ENCODE results near the gene CDON. TPM values are rescaled to one million over a fixed set of nuclear protein-coding genes. Genes with fewer than 3 reads are reported as not detected.

Gene CDON
- polyA plus RNA-seq, 1 of the 3 experiments (the other 2 are of a cell fraction), result 3.7 TPM

GRCh38 chr11:125955856-125956255 is 106.8 kb downstream of the CDON start:
- H3K4me2 ChIP-seq, result no peak overlapping the region

More at GRCh38 chr11:125955856-125956255, 106.8 kb downstream of the CDON start:
- no peaks in the 10 kb centered on the region for H4K20me1 ChIP-seq (ENCODE audit: insufficient read depth)
- H3K9me2 ChIP-seq, result no peaks in the 10 kb centered on the region
- no peaks in the 10 kb centered on the region for H3K27me3 ChIP-seq (ENCODE audit: insufficient read depth)
- no peak overlapping the region for H3K9ac ChIP-seq
- H3K27ac ChIP-seq (ENCODE audit: low read depth in 2 of 2, low read length in 1 of 2), result no peak overlapping the region
- no peak for TF ChIP-seq YY1 (IDR thresholded peaks at IDR 0.05; ENCODE audit: low read depth)
- no peak for TF ChIP-seq FOXM1 (IDR thresholded peaks at IDR 0.05; ENCODE audit: low read depth)
- TF ChIP-seq CTCF (IDR thresholded peaks at IDR 0.05), result no peak
- no peak for TF ChIP-seq CHD2 (IDR thresholded peaks at IDR 0.05; ENCODE audit: low read length, partially characterized antibody)
- TF ChIP-seq FOSL2 (IDR thresholded peaks at IDR 0.05; ENCODE audit: borderline replicate concordance, low read depth), result no peak
- no peak for TF ChIP-seq NFIC (IDR thresholded peaks at IDR 0.05; ENCODE audit: borderline replicate concordance)
- no peak for TF ChIP-seq RXRA (IDR thresholded peaks at IDR 0.05; ENCODE audit: borderline replicate concordance, low read depth)
- TF ChIP-seq SMC3 (IDR thresholded peaks at IDR 0.05; ENCODE audit: low read depth, low read length), result no peak
- no peak for TF ChIP-seq NRF1 (IDR thresholded peaks at IDR 0.05; ENCODE audit: low read depth, low read length)
- no peak for TF ChIP-seq GATA2 (CRISPR knock-in tag; IDR thresholded peaks at IDR 0.05)
- no peak for TF ChIP-seq PBX3 (IDR thresholded peaks at IDR 0.05)
- TF ChIP-seq RCOR1 (IDR thresholded peaks at IDR 0.05; ENCODE audit: low read length), result no peak
- no peak for TF ChIP-seq JUND (IDR thresholded peaks at IDR 0.05)
- no peak for TF ChIP-seq MAX (IDR thresholded peaks at IDR 0.05; ENCODE audit: low read depth)
- no peak for TF ChIP-seq EP300 (IDR thresholded peaks at IDR 0.05; ENCODE audit: borderline replicate concordance in 1 of 2, low read depth in 1 of 2, low read length in 1 of 2)
- H3K79me2 ChIP-seq (ENCODE audit: insufficient read depth), result no peaks in the 10 kb centered on the region
- no peaks in the 10 kb centered on the region for H3K9me3 ChIP-seq
- ChIA-PET POLR2A (no interaction called here), CTCF (interaction anchor here (1.9 kb wide), 1 partner anchor 238 kb away, joined by 9 read pairs; no protein-coding TSS in a partner anchor)
- no peaks in the 10 kb centered on the region for H3F3A ChIP-seq (replicated peaks; ENCODE audit: insufficient read depth)
- peaks cover 0 to 30% of the 10 kb centered on the region in 2 experiments; a peak in 2 of 4 replicates for H3K4me1 ChIP-seq (ENCODE audit: control insufficient read depth in 1 of 2, insufficient read depth in 2 of 2, low read depth in 1 of 2, low read length in 1 of 2)
- no peak overlapping the region for H3K4me3 ChIP-seq (ENCODE audit: low read depth in 2 of 2, low read length in 1 of 2)
- peaks cover 0 to 12% of the 10 kb centered on the region in 2 experiments for H3K36me3 ChIP-seq (replicated peaks in 1 of 2; ENCODE audit: control insufficient read depth in 1 of 2, insufficient read depth in 2 of 2, low read length in 1 of 2)
- DNase-seq, result no peak
- H2AFZ ChIP-seq (ENCODE audit: low read depth), result no peak overlapping the region
- 69% methylated on average over 2 of the region's 2 CpGs for WGBS (ENCODE audit: low lambda C conversion rate)
